ENCODE results near the gene PRKN. TPM values are rescaled to one million over a fixed set of nuclear protein-coding genes. Genes with fewer than 3 reads are reported as not detected.

Gene PRKN
- total and polyA plus RNA-seq, 2 donors (not counting 1 experiment from before 2014, with no cell fraction given) = 0.43 to 4.6 TPM

DNA sequence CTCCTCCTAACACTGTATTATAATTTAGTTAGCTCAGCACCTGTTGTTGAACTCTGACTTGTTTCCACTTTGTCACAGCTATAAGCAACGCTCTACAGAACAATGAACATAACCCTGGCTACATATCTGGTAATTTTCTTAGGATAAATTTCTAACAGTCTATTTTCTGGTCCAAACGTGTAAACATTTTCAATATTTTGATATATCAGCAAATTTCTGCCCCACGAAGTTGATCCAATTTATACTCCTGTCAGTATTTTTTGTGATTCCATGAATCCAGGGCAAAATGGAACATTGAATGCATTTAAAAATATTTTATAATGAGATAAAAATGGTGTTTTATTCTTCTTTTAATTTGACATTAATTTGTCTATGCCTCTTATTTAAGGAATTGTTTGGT lies 1005.2 kb downstream of the PRKN start:
- Histone ChIP-seq H3K4me2 (ENCODE audit: extremely low read depth, insufficient read depth, low read length) (no peak overlapping the region), H3K4me3 (replicated peaks in 1 of 4; ENCODE audit: control extremely low read depth in 1 of 4, insufficient read depth in 1 of 4, low read depth in 3 of 4, low read length in 4 of 4) (no peak overlapping the region), H3K36me3 (ENCODE audit: control insufficient read depth, insufficient read depth, low read length) (no peaks in the 10 kb centered on the region), H3K4me1 (ENCODE audit: control insufficient read depth, extremely low read depth, insufficient read depth, low read length) (no peaks in the 10 kb centered on the region), H3K27ac (ENCODE audit: insufficient read depth, low read length) (no peak overlapping the region), H2AFZ (ENCODE audit: low read length) (no peak overlapping the region), H3K79me2 (ENCODE audit: control insufficient read depth, insufficient read depth, low read length) (no peaks in the 10 kb centered on the region), H3K27me3 (ENCODE audit: control insufficient read depth, insufficient read depth, low read length) (no peaks in the 10 kb centered on the region), H4K20me1 (ENCODE audit: control insufficient read depth, extremely low read depth, insufficient read depth, low read length) (no peaks in the 10 kb centered on the region), H3K9me3 (ENCODE audit: control insufficient read depth, insufficient read depth, low read depth, low read length) (no peaks in the 10 kb centered on the region), H3K9ac (ENCODE audit: insufficient read depth, low read length) (no peak overlapping the region)
- no peak for DNase-seq (ENCODE audit: low read depth in 2 of 2)
- TF ChIP-seq CTCF (conservative IDR thresholded peaks at IDR 0.05 in 1 of 2, IDR thresholded peaks at IDR 0.05 in 1 of 2; ENCODE audit: low read depth in 1 of 2, low read length in 2 of 2) (no peak), EZH2 (IDR thresholded peaks at IDR 0.05; ENCODE audit: low read length, missing control alignments) (no peak)

GRCh38 chr6:161721511-161721910 lies 1006.1 kb downstream of the PRKN start:
- H3K27me3 ChIP-seq (ENCODE audit: control insufficient read depth, insufficient read depth, low read length) = no peaks in the 10 kb centered on the region
- no peaks in the 10 kb centered on the region for H3K36me3 ChIP-seq (ENCODE audit: control insufficient read depth, insufficient read depth, low read length)
- H3K27ac ChIP-seq (ENCODE audit: insufficient read depth, low read length) = no peak overlapping the region
- H3K79me2 ChIP-seq (ENCODE audit: control insufficient read depth, insufficient read depth, low read length) = no peaks in the 10 kb centered on the region
- no peak overlapping the region for H3K4me3 ChIP-seq (replicated peaks in 1 of 4; ENCODE audit: control extremely low read depth in 1 of 4, insufficient read depth in 1 of 4, low read depth in 3 of 4, low read length in 4 of 4)
- no peak overlapping the region for H2AFZ ChIP-seq (ENCODE audit: low read length)
- no peaks in the 10 kb centered on the region for H4K20me1 ChIP-seq (ENCODE audit: control insufficient read depth, extremely low read depth, insufficient read depth, low read length)
- H3K9ac ChIP-seq (ENCODE audit: insufficient read depth, low read length) = no peak overlapping the region
- no peaks in the 10 kb centered on the region for H3K4me1 ChIP-seq (ENCODE audit: control insufficient read depth, extremely low read depth, insufficient read depth, low read length)
- no peak for DNase-seq (ENCODE audit: low read depth in 2 of 2)
- no peaks in the 10 kb centered on the region for H3K9me3 ChIP-seq (ENCODE audit: control insufficient read depth, insufficient read depth, low read depth, low read length)
- TF ChIP-seq EZH2 (IDR thresholded peaks at IDR 0.05; ENCODE audit: low read length, missing control alignments) = no peak
- TF ChIP-seq CTCF (conservative IDR thresholded peaks at IDR 0.05 in 1 of 2, IDR thresholded peaks at IDR 0.05 in 1 of 2; ENCODE audit: low read depth in 1 of 2, low read length in 2 of 2) = no peak
- H3K4me2 ChIP-seq (ENCODE audit: extremely low read depth, insufficient read depth, low read length) = no peak overlapping the region

- no peak overlapping the region for H3K4me3 ChIP-seq (replicated peaks in 1 of 4; ENCODE audit: control extremely low read depth in 1 of 4, insufficient read depth in 1 of 4, low read depth in 3 of 4, low read length in 4 of 4)
- no peaks in the 10 kb centered on the region for H3K27me3 ChIP-seq (ENCODE audit: control insufficient read depth, insufficient read depth, low read length)
- H4K20me1 ChIP-seq (ENCODE audit: control insufficient read depth, extremely low read depth, insufficient read depth, low read length) = no peaks in the 10 kb centered on the region
- H3K4me1 ChIP-seq (ENCODE audit: control insufficient read depth, extremely low read depth, insufficient read depth, low read length) = no peaks in the 10 kb centered on the region
- DNase-seq (ENCODE audit: low read depth in 2 of 2) = no peak
- no peaks in the 10 kb centered on the region for H3K9me3 ChIP-seq (ENCODE audit: control insufficient read depth, insufficient read depth, low read depth, low read length)
- no peaks in the 10 kb centered on the region for H3K79me2 ChIP-seq (ENCODE audit: control insufficient read depth, insufficient read depth, low read length)
- no peak overlapping the region for H3K9ac ChIP-seq (ENCODE audit: insufficient read depth, low read length)
- no peak overlapping the region for H3K4me2 ChIP-seq (ENCODE audit: extremely low read depth, insufficient read depth, low read length)
- no peaks in the 10 kb centered on the region for H3K36me3 ChIP-seq (ENCODE audit: control insufficient read depth, insufficient read depth, low read length)
- H3K27ac ChIP-seq (ENCODE audit: insufficient read depth, low read length) = no peak overlapping the region
- H2AFZ ChIP-seq (ENCODE audit: low read length) = no peak overlapping the region
- TF ChIP-seq CTCF (conservative IDR thresholded peaks at IDR 0.05 in 1 of 2, IDR thresholded peaks at IDR 0.05 in 1 of 2; ENCODE audit: low read depth in 1 of 2, low read length in 2 of 2) (no peak), EZH2 (IDR thresholded peaks at IDR 0.05; ENCODE audit: low read length, missing control alignments) (no peak)
Measured at GRCh38 chr6:161716176-161716575, 1011.4 kb downstream of the PRKN start.

All from fibroblast of lung (primary cell).